ENCODE measurements around the gene STIM2.

Gene STIM2

GRCh38 chr4:27016551-27016950, 155.9 kb downstream of the STIM2 start:
- H3K23ac ChIP-seq (ENCODE audit: low read depth, low read length, poor library complexity): no peak overlapping the region
- WGBS, 2 donors (ENCODE audit: extremely low coverage in 2 of 2, insufficient read length in 2 of 2, insufficient replicate concordance in 1 of 2): no CpG with 5 or more reads among the region's 3 CpGs
- no peak overlapping the region for H2BK5ac ChIP-seq (ENCODE audit: low read length)
- H3K14ac ChIP-seq (ENCODE audit: low read length): no peak overlapping the region
- no peak overlapping the region for H3K9ac ChIP-seq (ENCODE audit: low read depth, low read length, poor library complexity)
- H3K18ac ChIP-seq (ENCODE audit: low read length): no peak overlapping the region
- no peak overlapping the region for H3K4me2 ChIP-seq (ENCODE audit: insufficient read depth, low read length, poor library complexity, severe bottlenecking)
- H3K4me3 ChIP-seq (ENCODE audit: low read length in 2 of 2): no peak overlapping the region
- no peak overlapping the region for H3K4ac ChIP-seq (ENCODE audit: low read length)
- no peak overlapping the region for H2AFZ ChIP-seq (ENCODE audit: low read length)
- DNase-seq (ENCODE audit: low spot score): no peak
- no peak overlapping the region for H3K27ac ChIP-seq (replicated peaks; ENCODE audit: low read length)
- H3K27me3 ChIP-seq (ENCODE audit: control insufficient read depth in 3 of 3, insufficient read depth in 3 of 3, low read depth in 1 of 3, low read length in 3 of 3): no peaks in the 10 kb centered on the region
- peaks cover 5 to 43% of the 10 kb centered on the region in 2 donors for H3K36me3 ChIP-seq (replicated peaks in 1 of 2; ENCODE audit: control insufficient read depth in 2 of 2, insufficient read depth in 2 of 2, low read length in 2 of 2)
- no peaks in the 10 kb centered on the region for H3K4me1 ChIP-seq (ENCODE audit: control insufficient read depth in 2 of 2, insufficient read depth in 1 of 2, low read depth in 1 of 2, low read length in 2 of 2)
- H2BK15ac ChIP-seq (ENCODE audit: low read length): no peak overlapping the region
- no peak overlapping the region for H4K8ac ChIP-seq (ENCODE audit: low read depth, low read length)
- H2BK120ac ChIP-seq (ENCODE audit: low read depth, low read length): no peak overlapping the region
- peaks cover 0 to 6% of the 10 kb centered on the region in 2 donors for H3K9me3 ChIP-seq (replicated peaks in 1 of 2; ENCODE audit: control insufficient read depth in 2 of 2, insufficient read depth in 1 of 2, low read depth in 1 of 2, low read length in 2 of 2)
- no peak overlapping the region for H2AK5ac ChIP-seq (ENCODE audit: low read depth, low read length)
- H2BK12ac ChIP-seq (ENCODE audit: low read length): no peak overlapping the region
- no peak overlapping the region for H4K91ac ChIP-seq (ENCODE audit: low read depth, low read length, poor library complexity)
- H3K79me1 ChIP-seq (ENCODE audit: low read depth, low read length): no peaks in the 10 kb centered on the region

GRCh38 chr4:27017623-27018022, 157.0 kb downstream of the STIM2 start:
- H4K8ac ChIP-seq (ENCODE audit: low read depth, low read length): no peak overlapping the region
- H3K4me2 ChIP-seq (ENCODE audit: insufficient read depth, low read length, poor library complexity, severe bottlenecking): no peak overlapping the region
- H2BK15ac ChIP-seq (ENCODE audit: low read length): no peak overlapping the region
- H3K27ac ChIP-seq (replicated peaks; ENCODE audit: low read length): no peak overlapping the region
- H2AFZ ChIP-seq (ENCODE audit: low read length): no peak overlapping the region
- no peak for DNase-seq (ENCODE audit: low spot score)
- H3K14ac ChIP-seq (ENCODE audit: low read length): peak overlapping the region; percentile 63
- H3K79me1 ChIP-seq (ENCODE audit: low read depth, low read length): no peaks in the 10 kb centered on the region
- no peak overlapping the region for H2AK5ac ChIP-seq (ENCODE audit: low read depth, low read length)
- no peak overlapping the region for H3K18ac ChIP-seq (ENCODE audit: low read length)
- no CpG with 5 or more reads among the region's 12 CpGs for WGBS, 2 donors (ENCODE audit: extremely low coverage in 2 of 2, insufficient read length in 2 of 2, insufficient replicate concordance in 1 of 2)
- H3K9ac ChIP-seq (ENCODE audit: low read depth, low read length, poor library complexity): peak overlapping the region; percentile 63
- peaks cover 6 to 48% of the 10 kb centered on the region in 2 donors for H3K36me3 ChIP-seq (replicated peaks in 1 of 2; ENCODE audit: control insufficient read depth in 2 of 2, insufficient read depth in 2 of 2, low read length in 2 of 2)
- no peak overlapping the region for H2BK12ac ChIP-seq (ENCODE audit: low read length)
- H3K23ac ChIP-seq (ENCODE audit: low read depth, low read length, poor library complexity): peak overlapping the region; percentile 75
- no peak overlapping the region for H3K4ac ChIP-seq (ENCODE audit: low read length)
- H3K4me3 ChIP-seq (ENCODE audit: low read length in 2 of 2): no peak overlapping the region
- H3K4me1 ChIP-seq (ENCODE audit: control insufficient read depth in 2 of 2, insufficient read depth in 1 of 2, low read depth in 1 of 2, low read length in 2 of 2): no peaks in the 10 kb centered on the region
- H3K27me3 ChIP-seq (ENCODE audit: control insufficient read depth in 3 of 3, insufficient read depth in 3 of 3, low read depth in 1 of 3, low read length in 3 of 3): no peaks in the 10 kb centered on the region
- peaks cover 0 to 6% of the 10 kb centered on the region in 2 donors for H3K9me3 ChIP-seq (replicated peaks in 1 of 2; ENCODE audit: control insufficient read depth in 2 of 2, insufficient read depth in 1 of 2, low read depth in 1 of 2, low read length in 2 of 2)
- no peak overlapping the region for H2BK120ac ChIP-seq (ENCODE audit: low read depth, low read length)
- H2BK5ac ChIP-seq (ENCODE audit: low read length): no peak overlapping the region
- no peak overlapping the region for H4K91ac ChIP-seq (ENCODE audit: low read depth, low read length, poor library complexity)

GRCh38 chr4:27018076-27018475, 157.4 kb downstream of the STIM2 start:
- Histone ChIP-seq H2AFZ (ENCODE audit: low read length) (no peak overlapping the region), H3K4me1 (ENCODE audit: control insufficient read depth in 2 of 2, insufficient read depth in 1 of 2, low read depth in 1 of 2, low read length in 2 of 2) (no peaks in the 10 kb centered on the region), H2AK5ac (ENCODE audit: low read depth, low read length) (no peak overlapping the region), H2BK12ac (ENCODE audit: low read length) (no peak overlapping the region), H3K9me3 (replicated peaks in 1 of 2; ENCODE audit: control insufficient read depth in 2 of 2, insufficient read depth in 1 of 2, low read depth in 1 of 2, low read length in 2 of 2) (peaks cover 0 to 6% of the 10 kb centered on the region in 2 donors), H2BK120ac (ENCODE audit: low read depth, low read length) (no peak overlapping the region), H3K4ac (ENCODE audit: low read length) (no peak overlapping the region), H3K14ac (ENCODE audit: low read length) (no peak overlapping the region), H3K23ac (ENCODE audit: low read depth, low read length, poor library complexity) (no peak overlapping the region), H2BK15ac (ENCODE audit: low read length) (no peak overlapping the region), H4K8ac (ENCODE audit: low read depth, low read length) (no peak overlapping the region), H3K27ac (replicated peaks; ENCODE audit: low read length) (no peak overlapping the region), H3K27me3 (ENCODE audit: control insufficient read depth in 3 of 3, insufficient read depth in 3 of 3, low read depth in 1 of 3, low read length in 3 of 3) (no peaks in the 10 kb centered on the region), H2BK5ac (ENCODE audit: low read length) (no peak overlapping the region), H3K9ac (ENCODE audit: low read depth, low read length, poor library complexity) (no peak overlapping the region), H3K18ac (ENCODE audit: low read length) (no peak overlapping the region), H3K4me2 (ENCODE audit: insufficient read depth, low read length, poor library complexity, severe bottlenecking) (no peak overlapping the region), H3K79me1 (ENCODE audit: low read depth, low read length) (no peaks in the 10 kb centered on the region), H3K4me3 (ENCODE audit: low read length in 2 of 2) (no peak overlapping the region), H4K91ac (ENCODE audit: low read depth, low read length, poor library complexity) (no peak overlapping the region), H3K36me3 (replicated peaks in 1 of 2; ENCODE audit: control insufficient read depth in 2 of 2, insufficient read depth in 2 of 2, low read length in 2 of 2) (peaks cover 7 to 53% of the 10 kb centered on the region in 2 donors)
- DNase-seq (ENCODE audit: low spot score): no peak
- WGBS, 2 donors (ENCODE audit: extremely low coverage in 2 of 2, insufficient read length in 2 of 2, insufficient replicate concordance in 1 of 2): no CpG with 5 or more reads among the region's 5 CpGs

GRCh38 chr4:27018910-27019309, 158.3 kb downstream of the STIM2 start:
- no peak overlapping the region for H3K4ac ChIP-seq (ENCODE audit: low read length)
- H2BK120ac ChIP-seq (ENCODE audit: low read depth, low read length): no peak overlapping the region
- H3K4me1 ChIP-seq (ENCODE audit: control insufficient read depth in 2 of 2, insufficient read depth in 1 of 2, low read depth in 1 of 2, low read length in 2 of 2): no peaks in the 10 kb centered on the region
- no peak overlapping the region for H3K18ac ChIP-seq (ENCODE audit: low read length)
- H2BK15ac ChIP-seq (ENCODE audit: low read length): no peak overlapping the region
- H4K8ac ChIP-seq (ENCODE audit: low read depth, low read length): no peak overlapping the region
- no CpG with 5 or more reads among the region's 1 CpG for WGBS, 2 donors (ENCODE audit: extremely low coverage in 2 of 2, insufficient read length in 2 of 2, insufficient replicate concordance in 1 of 2)
- no peak for DNase-seq (ENCODE audit: low spot score)
- no peak overlapping the region for H2BK12ac ChIP-seq (ENCODE audit: low read length)
- H3K23ac ChIP-seq (ENCODE audit: low read depth, low read length, poor library complexity): no peak overlapping the region
- H3K36me3 ChIP-seq (replicated peaks in 1 of 2; ENCODE audit: control insufficient read depth in 2 of 2, insufficient read depth in 2 of 2, low read length in 2 of 2): peaks cover 7 to 56% of the 10 kb centered on the region in 2 donors
- H2AFZ ChIP-seq (ENCODE audit: low read length): no peak overlapping the region
- no peak overlapping the region for H3K9ac ChIP-seq (ENCODE audit: low read depth, low read length, poor library complexity)
- H3K4me3 ChIP-seq (ENCODE audit: low read length in 2 of 2): no peak overlapping the region
- H2AK5ac ChIP-seq (ENCODE audit: low read depth, low read length): no peak overlapping the region
- no peak overlapping the region for H3K27ac ChIP-seq (replicated peaks; ENCODE audit: low read length)
- H4K91ac ChIP-seq (ENCODE audit: low read depth, low read length, poor library complexity): no peak overlapping the region
- no peaks in the 10 kb centered on the region for H3K79me1 ChIP-seq (ENCODE audit: low read depth, low read length)
- peaks cover 0 to 6% of the 10 kb centered on the region in 2 donors for H3K9me3 ChIP-seq (replicated peaks in 1 of 2; ENCODE audit: control insufficient read depth in 2 of 2, insufficient read depth in 1 of 2, low read depth in 1 of 2, low read length in 2 of 2)
- H3K27me3 ChIP-seq (ENCODE audit: control insufficient read depth in 3 of 3, insufficient read depth in 3 of 3, low read depth in 1 of 3, low read length in 3 of 3): no peaks in the 10 kb centered on the region
- no peak overlapping the region for H2BK5ac ChIP-seq (ENCODE audit: low read length)
- H3K4me2 ChIP-seq (ENCODE audit: insufficient read depth, low read length, poor library complexity, severe bottlenecking): no peak overlapping the region
- H3K14ac ChIP-seq (ENCODE audit: low read length): no peak overlapping the region
